Ishikawa (cell line): ENCODE results near the gene NPHP4.

Experiments
- CREB1 ChIP-seq: IDR thresholded peaks from 2 replicates; pipeline ENCODE4 v1.6.1; 2012; ENCODE audit warnings: low read depth
- EGR1 ChIP-seq: IDR thresholded peaks from 2 replicates; pipeline ENCODE4 v1.6.1; 2012
- EP300 ChIP-seq: IDR thresholded peaks from 2 replicates; pipeline ENCODE4 v1.6.1; 2012; ENCODE audit warnings: borderline replicate concordance
- FOXM1 ChIP-seq: IDR thresholded peaks from 2 replicates; pipeline ENCODE4 v1.6.1; 2012; ENCODE audit warnings: low read depth, borderline replicate concordance
- NFIC ChIP-seq: IDR thresholded peaks from 2 replicates; pipeline ENCODE4 v1.6.1; 2012
- RAD21 ChIP-seq: IDR thresholded peaks from 2 replicates; pipeline ENCODE4 v1.6.1; 2012; ENCODE audit warnings: low read depth
- TCF12 ChIP-seq: IDR thresholded peaks from 2 replicates; pipeline ENCODE4 v1.6.1; 2012; ENCODE audit warnings: low read depth
- TEAD4 ChIP-seq: IDR thresholded peaks from 2 replicates; pipeline ENCODE4 v1.6.1; 2012
- USF1 ChIP-seq: IDR thresholded peaks from 2 replicates; pipeline ENCODE4 v1.6.1; 2012
- YY1 ChIP-seq: IDR thresholded peaks from 2 replicates; pipeline ENCODE4 v1.6.1; 2012; ENCODE audit warnings: low read depth
- TF ChIP-seq, protein P1 (sequence below): IDR thresholded peaks from 2 replicates; pipeline ENCODE4 v1.6.1; 2012; ENCODE audit warnings: low read depth, mild to moderate bottlenecking
- TF ChIP-seq, protein P2 (sequence below): IDR thresholded peaks from 2 replicates; pipeline ENCODE4 v1.6.1; 2012

- TF ChIP-seq, protein P1, sequence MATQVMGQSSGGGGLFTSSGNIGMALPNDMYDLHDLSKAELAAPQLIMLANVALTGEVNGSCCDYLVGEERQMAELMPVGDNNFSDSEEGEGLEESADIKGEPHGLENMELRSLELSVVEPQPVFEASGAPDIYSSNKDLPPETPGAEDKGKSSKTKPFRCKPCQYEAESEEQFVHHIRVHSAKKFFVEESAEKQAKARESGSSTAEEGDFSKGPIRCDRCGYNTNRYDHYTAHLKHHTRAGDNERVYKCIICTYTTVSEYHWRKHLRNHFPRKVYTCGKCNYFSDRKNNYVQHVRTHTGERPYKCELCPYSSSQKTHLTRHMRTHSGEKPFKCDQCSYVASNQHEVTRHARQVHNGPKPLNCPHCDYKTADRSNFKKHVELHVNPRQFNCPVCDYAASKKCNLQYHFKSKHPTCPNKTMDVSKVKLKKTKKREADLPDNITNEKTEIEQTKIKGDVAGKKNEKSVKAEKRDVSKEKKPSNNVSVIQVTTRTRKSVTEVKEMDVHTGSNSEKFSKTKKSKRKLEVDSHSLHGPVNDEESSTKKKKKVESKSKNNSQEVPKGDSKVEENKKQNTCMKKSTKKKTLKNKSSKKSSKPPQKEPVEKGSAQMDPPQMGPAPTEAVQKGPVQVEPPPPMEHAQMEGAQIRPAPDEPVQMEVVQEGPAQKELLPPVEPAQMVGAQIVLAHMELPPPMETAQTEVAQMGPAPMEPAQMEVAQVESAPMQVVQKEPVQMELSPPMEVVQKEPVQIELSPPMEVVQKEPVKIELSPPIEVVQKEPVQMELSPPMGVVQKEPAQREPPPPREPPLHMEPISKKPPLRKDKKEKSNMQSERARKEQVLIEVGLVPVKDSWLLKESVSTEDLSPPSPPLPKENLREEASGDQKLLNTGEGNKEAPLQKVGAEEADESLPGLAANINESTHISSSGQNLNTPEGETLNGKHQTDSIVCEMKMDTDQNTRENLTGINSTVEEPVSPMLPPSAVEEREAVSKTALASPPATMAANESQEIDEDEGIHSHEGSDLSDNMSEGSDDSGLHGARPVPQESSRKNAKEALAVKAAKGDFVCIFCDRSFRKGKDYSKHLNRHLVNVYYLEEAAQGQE = no peak
- TF ChIP-seq TCF12 (no peak), TEAD4 (no peak), YY1 (no peak), FOXM1 (no peak), CREB1 (no peak), NFIC (no peak), EP300 (no peak), RAD21 (no peak), EGR1 (no peak), USF1 (no peak)
- TF ChIP-seq, protein P2, sequence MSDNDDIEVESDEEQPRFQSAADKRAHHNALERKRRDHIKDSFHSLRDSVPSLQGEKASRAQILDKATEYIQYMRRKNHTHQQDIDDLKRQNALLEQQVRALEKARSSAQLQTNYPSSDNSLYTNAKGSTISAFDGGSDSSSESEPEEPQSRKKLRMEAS = no peak
Measured at GRCh38 chr1:5995871-5996630, 3.8 kb upstream of the NPHP4 start.
